GM18951 (cell line): ENCODE results near the gene CUTA.
"Not testable (repeated sequence)": the region's sequence is repeated elsewhere in the genome, so short reads cannot be mapped to it uniquely, and the experiment has no call there.

Source experiments
- POLR2A ChIP-seq: IDR thresholded peaks from 4 replicates; pipeline ENCODE4 v1.6.1; 2011; ENCODE audit warnings: mild to moderate bottlenecking; ENCODE audit not compliant: insufficient read length, insufficient read depth; ENCODE audit errors: extremely low read depth
- in situ Hi-C: fragments of 300-500 bp; cut with MboI; formaldehyde crosslinking; loops from one replicate; pipeline ENCODE4 v1.12.0; 2022; ENCODE audit warnings: low sequenced_read_pairs, mixed read lengths, inconsistent platforms; ENCODE audit not compliant: unreplicated experiment

The CUTA gene

DNA sequence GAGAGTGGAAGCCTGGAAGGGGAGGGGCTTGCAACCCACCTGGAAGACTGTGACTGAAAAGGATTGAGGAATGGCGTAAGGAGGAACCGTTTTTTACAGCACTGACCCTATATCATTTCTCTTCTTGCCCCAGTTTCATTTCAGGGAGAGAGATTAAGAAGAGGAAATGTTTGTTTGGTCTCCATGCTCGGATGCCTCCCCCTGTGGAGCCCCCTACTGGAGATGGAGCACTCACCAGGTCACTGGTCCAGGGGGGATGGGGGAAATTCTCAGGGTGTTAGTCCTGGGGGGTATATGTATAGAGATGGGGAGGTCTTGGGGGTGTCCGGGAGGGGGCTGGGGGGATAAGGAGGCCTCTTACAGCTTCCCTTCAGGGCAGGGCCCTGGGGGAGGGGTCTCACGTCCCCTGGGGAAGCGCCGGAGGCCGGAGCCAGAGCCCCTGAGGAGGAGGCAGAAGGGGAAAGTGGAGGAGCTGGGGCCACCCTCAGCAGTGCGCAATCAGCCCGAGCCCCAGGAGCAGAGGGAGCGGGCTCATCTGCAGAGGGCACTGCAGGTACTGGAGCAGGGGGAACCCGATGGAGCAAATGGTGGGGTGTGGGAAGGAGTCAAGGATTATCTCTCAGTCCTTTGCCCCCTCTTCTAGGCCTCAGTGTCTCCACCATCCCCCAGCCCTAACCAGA lies 3.2 kb downstream of the CUTA start:
- in situ Hi-C loops = no loop called here
- TF ChIP-seq POLR2A = no peak

- TF ChIP-seq POLR2A = peak; percentile 21
- in situ Hi-C loops = no loop called here
Observed at GRCh38 chr6:33413241-33414120, 4.4 kb downstream of the CUTA start.

GRCh38 chr6:33412140-33413009 lies 5.5 kb downstream of the CUTA start:
- in situ Hi-C loops = no loop called here

GRCh38 chr6:33411632-33412005 lies 6.3 kb downstream of the CUTA start:
- no peak for TF ChIP-seq POLR2A
- in situ Hi-C loops = no loop called here

More at GRCh38 chr6:33412140-33413009, 5.5 kb downstream of the CUTA start:
- TF ChIP-seq POLR2A = no peak

DNA sequence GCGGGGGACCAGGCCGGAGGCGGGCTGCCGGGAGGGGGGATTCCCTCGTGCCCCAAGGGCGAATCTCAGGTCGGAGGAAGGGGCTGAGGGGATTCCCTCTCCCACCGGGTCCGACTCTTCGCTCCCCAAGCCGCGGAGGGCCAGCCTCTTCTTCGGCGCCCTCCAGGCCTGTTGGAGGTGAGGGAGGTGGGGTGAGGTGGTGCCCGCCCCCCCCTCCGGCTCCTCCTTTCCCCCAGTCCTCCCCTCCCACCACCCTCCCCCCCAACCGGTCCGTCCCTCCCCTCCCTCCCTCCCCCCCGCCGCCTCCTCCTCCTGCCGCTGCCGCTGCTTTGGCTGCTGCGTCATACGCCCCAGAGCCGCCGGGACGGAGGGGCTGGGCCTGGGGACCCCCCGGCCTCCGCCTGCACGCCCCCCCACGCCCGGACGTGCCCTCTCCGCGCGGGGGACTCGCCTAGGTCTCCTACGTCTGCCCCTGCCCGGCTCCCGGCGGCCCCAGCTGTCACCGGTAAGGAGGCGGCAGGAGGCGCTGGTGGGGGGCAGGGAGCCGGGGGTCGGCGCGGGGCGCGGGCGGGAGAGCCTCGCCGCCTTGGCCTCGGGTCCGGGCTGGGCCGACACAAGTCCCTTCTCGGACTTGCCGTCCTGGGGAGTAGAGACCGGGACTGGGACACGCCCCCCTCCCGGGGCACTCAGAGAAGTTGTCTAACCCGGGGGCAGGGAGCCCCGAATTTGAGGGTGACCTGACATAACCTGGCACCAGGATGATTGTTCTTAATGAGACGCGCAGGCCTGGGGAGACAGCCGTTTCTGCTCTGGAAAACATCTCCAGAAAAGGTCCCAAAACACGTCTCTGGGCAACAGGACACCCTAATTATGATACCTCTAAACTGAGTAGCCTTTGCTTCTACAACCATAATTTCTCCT lies 6.9 kb downstream of the CUTA start, which contains the start of gene PHF1:
Gene PHF1, plus strand, starts transcription at position 304 of the 921 bp plus-strand sequence. CDS start 1,250 bp downstream, outside the sequence.
- TF ChIP-seq POLR2A = peak; percentile 48
- in situ Hi-C loops = no loop called here

GRCh38 chr6:33410050-33410710 lies 7.7 kb downstream of the CUTA start:
- peak; percentile 60 for TF ChIP-seq POLR2A
- in situ Hi-C loops = no loop called here

GRCh38 chr6:33407132-33407718 lies 10.7 kb downstream of the CUTA start:
- no peak for TF ChIP-seq POLR2A
- in situ Hi-C loops = no loop called here

DNA sequence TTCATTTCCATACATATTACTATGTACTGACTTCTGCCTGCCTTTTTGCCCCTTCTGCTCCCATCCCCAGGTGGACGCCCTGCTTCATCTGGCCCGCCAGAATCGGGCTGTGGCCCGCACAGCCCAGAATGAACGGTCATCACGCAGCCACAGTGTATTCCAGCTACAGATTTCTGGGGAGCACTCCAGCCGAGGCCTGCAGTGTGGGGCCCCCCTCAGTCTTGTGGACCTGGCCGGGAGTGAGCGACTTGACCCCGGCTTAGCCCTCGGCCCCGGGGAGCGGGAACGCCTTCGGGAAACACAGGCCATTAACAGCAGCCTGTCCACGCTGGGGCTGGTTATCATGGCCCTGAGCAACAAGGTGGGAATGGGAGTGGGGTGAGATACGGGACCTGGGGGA lies 11.8 kb downstream of the CUTA start:
- TF ChIP-seq POLR2A = no peak

GRCh38 chr6:33405386-33405940 lies 12.4 kb downstream of the CUTA start:
- in situ Hi-C loops = no loop called here
- no peak for TF ChIP-seq POLR2A

More for the DNA sequence above, 11.8 kb downstream of the CUTA start:
- in situ Hi-C loops = no loop called here

- no peak for TF ChIP-seq POLR2A
- in situ Hi-C loops = no loop called here
Observed at GRCh38 chr6:33404884-33405283, 13.0 kb downstream of the CUTA start.

GRCh38 chr6:33399881-33400280 lies 18.0 kb downstream of the CUTA start:
- in situ Hi-C loops = not testable (repeated sequence)

GRCh38 chr6:33398601-33399000 lies 19.3 kb downstream of the CUTA start:
- in situ Hi-C loops = not testable (repeated sequence)
